Cardiac muscle cell (in vitro differentiated cells and primary cell): ENCODE measurements around the gene ARID3C. TPM values are rescaled to one million over a fixed set of nuclear protein-coding genes. Genes with fewer than 3 reads are reported as not detected.

Experiments
- DNase-seq, 2 donors: peaks; one replicate each; pipeline versions ENCODE4 v3.0.0 to v3.0.0-alpha.2; 2010 to 2017; ENCODE audit warnings: low read depth in 1 of 2, low spot score in 1 of 2
- H3K27ac ChIP-seq: fragments of 200-600 bp; sonication (generic); 2 replicates; pipeline ENCODE4 v1.5.1; 2016
- H3K27me3 ChIP-seq: fragments of 200-600 bp; sonication (generic); 2 replicates; pipeline ENCODE4 v1.6.0; 2016; ENCODE audit warnings: control low read depth
- H3K36me3 ChIP-seq: fragments of 200-600 bp; sonication (generic); 2 replicates; pipeline ENCODE4 v1.5.1; 2016; ENCODE audit warnings: control low read depth
- H3K4me1 ChIP-seq: fragments of 200-600 bp; sonication (generic); 2 replicates; pipeline ENCODE4 v1.8.1; 2017; ENCODE audit warnings: low read depth, mild to moderate bottlenecking, mixed run types
- H3K4me3 ChIP-seq: fragments of 200-600 bp; sonication (generic); 2 replicates; pipeline ENCODE4 v1.5.1; 2016; ENCODE audit warnings: mild to moderate bottlenecking
- H3K9me3 ChIP-seq: fragments of 200-600 bp; sonication (generic); 2 replicates; pipeline ENCODE4 v1.5.1; 2017; ENCODE audit warnings: low read depth, mild to moderate bottlenecking, control low read depth
- polyA plus RNA-seq: library from polyadenylated mRNA; unstranded; fragments of >200 nt; fragmentation: Nextera tagmentation; extraction: Ambion mirVana; gene quantifications from 2 replicates; pipeline ENCODE4 v1.2.1, GENCODE V29; 2016
- total RNA-seq: library from RNA; depleted of rRNA; stranded (reverse); fragments of >200 nt; gene quantifications from 2 replicates; pipeline ENCODE4 v1.2.3, GENCODE V29; 2016
- TF ChIP-seq, protein P1 (sequence below): IDR thresholded peaks from 2 replicates; pipeline ENCODE4 v1.5.1; 2012; ENCODE audit warnings: low read depth, mild to moderate bottlenecking, low read length

Gene ARID3C, protein sequence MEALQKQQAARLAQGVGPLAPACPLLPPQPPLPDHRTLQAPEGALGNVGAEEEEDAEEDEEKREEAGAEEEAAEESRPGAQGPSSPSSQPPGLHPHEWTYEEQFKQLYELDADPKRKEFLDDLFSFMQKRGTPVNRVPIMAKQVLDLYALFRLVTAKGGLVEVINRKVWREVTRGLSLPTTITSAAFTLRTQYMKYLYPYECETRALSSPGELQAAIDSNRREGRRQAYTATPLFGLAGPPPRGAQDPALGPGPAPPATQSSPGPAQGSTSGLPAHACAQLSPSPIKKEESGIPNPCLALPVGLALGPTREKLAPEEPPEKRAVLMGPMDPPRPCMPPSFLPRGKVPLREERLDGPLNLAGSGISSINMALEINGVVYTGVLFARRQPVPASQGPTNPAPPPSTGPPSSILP
- 0.27 and 1.7 TPM in 2 replicates for total RNA-seq
- 1.4 TPM in 1 of 2 replicates, not detected in the other for polyA plus RNA-seq

DNA sequence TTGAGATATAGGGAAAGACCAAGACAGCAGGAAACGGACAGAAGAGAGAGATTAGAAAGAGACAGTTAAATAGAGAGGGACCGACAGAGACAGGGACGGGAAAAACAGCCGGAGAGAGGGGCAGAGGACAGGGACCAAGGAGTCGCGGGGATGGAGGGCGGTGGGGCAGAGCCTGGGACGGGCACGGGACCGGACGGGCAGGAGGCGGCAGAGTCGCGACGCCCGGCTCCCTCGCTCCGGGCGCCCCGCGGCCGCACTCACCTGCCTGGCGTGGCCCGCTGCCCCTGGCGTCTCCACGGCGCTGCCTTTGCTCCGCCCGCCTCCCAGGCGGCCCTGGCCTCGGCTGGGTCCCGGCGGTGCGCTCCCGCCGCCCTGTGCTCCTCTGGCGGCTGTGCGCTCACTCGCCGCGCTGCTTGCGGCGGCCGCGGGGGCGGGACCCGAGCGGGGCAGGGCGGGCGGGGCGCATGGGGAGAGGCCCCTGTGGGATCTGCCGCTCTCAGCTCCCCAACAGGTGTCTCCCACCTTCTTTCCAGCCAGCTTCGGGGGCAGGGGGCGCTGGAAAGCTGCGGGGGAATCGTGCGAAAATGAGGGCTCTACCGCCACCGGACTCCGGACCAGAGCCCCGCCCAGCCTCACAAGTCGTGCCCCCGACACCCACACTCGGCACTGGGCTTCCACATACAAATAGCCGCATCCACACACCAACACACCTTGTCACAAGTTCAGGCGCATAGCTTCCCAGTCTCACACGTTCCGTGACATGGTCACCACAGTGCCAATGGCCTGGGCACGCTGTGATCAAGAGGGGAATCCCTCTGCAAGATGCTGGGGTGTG lies at the start of gene ARID3C:
ARID3C (minus strand) TSS at position 411 of the 835 bp plus-strand sequence. CDS start 1,052 bp downstream, outside the sequence.
- DNase-seq, result peak; percentile 15 to 72
- Histone ChIP-seq H3K4me1 (no peaks in the 10 kb centered on the region), H3K4me3 (peak within 1 kb of the TSS; percentile 37)

DNA sequence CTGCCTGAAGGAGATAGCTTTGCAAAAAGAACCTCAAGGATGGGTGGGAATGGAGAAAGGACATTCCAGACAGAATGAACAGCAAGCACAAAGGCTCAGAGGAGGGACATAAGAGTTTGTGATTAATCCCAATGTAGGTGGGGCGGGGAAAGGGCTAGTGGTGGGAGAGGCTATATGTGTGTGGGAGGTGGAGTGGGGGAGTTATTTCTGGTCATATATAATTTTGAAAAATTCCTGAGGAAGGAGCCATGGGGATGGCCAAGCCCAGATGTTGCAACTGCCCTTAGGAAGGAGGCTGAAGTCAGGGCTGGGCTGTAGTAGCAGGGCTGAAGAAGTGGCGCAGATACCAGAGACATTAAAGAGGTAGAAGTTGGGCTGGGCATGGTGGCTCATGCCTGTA lies 47.0 kb upstream of the ARID3C start:
- H3K27ac ChIP-seq, result no peak overlapping the region
- DNase-seq, result peak in 1 of 2 donors; percentile 81
- no peaks in the 10 kb centered on the region for H3K27me3 ChIP-seq
- H3K4me1 ChIP-seq, result no peaks in the 10 kb centered on the region
- H3K9me3 ChIP-seq, result no peaks in the 10 kb centered on the region
- H3K4me3 ChIP-seq, result no peak overlapping the region
- no peaks in the 10 kb centered on the region for H3K36me3 ChIP-seq
- TF ChIP-seq, protein P1, sequence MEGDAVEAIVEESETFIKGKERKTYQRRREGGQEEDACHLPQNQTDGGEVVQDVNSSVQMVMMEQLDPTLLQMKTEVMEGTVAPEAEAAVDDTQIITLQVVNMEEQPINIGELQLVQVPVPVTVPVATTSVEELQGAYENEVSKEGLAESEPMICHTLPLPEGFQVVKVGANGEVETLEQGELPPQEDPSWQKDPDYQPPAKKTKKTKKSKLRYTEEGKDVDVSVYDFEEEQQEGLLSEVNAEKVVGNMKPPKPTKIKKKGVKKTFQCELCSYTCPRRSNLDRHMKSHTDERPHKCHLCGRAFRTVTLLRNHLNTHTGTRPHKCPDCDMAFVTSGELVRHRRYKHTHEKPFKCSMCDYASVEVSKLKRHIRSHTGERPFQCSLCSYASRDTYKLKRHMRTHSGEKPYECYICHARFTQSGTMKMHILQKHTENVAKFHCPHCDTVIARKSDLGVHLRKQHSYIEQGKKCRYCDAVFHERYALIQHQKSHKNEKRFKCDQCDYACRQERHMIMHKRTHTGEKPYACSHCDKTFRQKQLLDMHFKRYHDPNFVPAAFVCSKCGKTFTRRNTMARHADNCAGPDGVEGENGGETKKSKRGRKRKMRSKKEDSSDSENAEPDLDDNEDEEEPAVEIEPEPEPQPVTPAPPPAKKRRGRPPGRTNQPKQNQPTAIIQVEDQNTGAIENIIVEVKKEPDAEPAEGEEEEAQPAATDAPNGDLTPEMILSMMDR, result no peak

More for the DNA sequence above, at the start of gene ARID3C:
- no peaks in the 10 kb centered on the region for H3K36me3 ChIP-seq
- TF ChIP-seq, protein P1, result no peak
- no peak within 1 kb of the TSS for H3K27ac ChIP-seq
- H3K27me3 ChIP-seq, result peaks cover 76% of the 10 kb centered on the region
- H3K9me3 ChIP-seq, result no peaks in the 10 kb centered on the region

DNA sequence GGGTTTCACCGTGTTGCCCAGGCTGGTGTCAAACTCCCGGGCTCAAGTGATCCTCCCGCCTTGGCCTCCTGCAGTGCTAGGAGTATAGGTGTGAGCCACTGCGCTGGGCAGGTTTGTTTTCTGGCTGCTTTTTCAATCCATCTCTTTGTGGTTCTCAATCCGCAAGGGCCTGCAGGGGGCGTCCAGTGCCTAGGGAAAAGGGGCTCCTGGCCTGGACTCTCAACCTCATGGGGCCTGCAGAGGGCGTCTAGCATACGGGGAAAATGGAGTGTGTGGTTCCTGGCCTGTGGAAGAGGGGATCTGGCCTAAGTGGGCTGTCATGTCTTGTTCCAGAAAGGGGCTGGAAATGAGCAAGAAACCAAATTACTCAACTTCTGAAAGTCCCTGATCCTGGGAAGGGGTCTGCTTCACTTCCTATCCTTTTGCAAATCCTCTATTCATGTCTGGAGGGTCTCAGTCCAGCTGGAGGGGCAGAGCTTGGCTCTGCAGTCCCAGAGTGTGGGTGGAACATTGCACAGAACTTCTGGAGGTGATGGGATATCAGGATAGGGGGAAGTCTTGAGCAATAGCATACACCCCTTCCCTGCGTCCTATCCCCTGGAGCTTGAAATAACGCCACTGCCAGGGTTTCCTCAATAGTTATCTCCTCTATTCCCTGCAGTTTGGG lies 46.3 kb upstream of the ARID3C start:
- peak; percentile 85 to 92 for DNase-seq
- TF ChIP-seq, protein P1, result peak; percentile 85
- H3K4me3 ChIP-seq, result no peak overlapping the region
- no peaks in the 10 kb centered on the region for H3K4me1 ChIP-seq
- no peaks in the 10 kb centered on the region for H3K36me3 ChIP-seq
- H3K9me3 ChIP-seq, result no peaks in the 10 kb centered on the region
- H3K27me3 ChIP-seq, result no peaks in the 10 kb centered on the region
- H3K27ac ChIP-seq, result no peak overlapping the region

DNA sequence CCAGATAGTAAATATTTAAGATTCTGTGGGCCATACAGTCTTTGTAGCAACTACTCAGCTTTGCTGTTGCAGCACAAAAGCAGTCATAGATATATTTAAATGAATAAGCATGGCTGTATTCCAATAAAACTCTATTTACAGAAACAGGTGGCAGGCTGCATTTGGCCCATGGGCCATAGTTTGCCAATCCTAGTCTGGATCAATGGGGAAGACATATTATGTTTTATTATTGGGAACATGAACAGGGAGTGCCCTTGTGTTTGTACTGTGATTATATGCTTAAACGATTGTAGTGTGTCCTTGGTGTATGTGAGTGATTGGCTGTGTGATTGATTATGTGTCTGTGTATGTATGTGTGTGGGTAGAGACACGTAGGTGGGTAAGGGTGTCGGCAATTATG lies 45.6 kb upstream of the ARID3C start:
- TF ChIP-seq, protein P1, result no peak

DNA sequence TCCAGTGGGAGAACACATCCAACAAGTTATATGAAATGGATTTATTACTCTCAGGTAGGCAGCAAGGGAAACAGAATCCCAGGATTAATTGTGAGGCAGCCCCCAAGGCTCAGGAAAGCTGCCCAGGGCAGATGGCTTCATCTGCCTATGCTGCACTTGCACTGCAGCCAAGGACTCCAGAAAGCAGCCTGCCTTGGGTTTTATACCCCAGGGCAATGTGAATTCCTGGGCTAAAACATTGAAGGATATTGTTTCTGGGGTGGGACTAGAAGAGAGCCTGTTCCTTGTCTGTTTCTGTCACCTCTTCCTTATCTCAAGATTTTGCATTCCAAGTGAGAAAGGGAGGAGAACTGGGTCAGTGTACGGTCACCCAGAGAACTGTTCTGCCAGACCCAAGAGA lies 42.4 kb upstream of the ARID3C start:
- Histone ChIP-seq H3K36me3 (no peaks in the 10 kb centered on the region), H3K9me3 (no peaks in the 10 kb centered on the region), H3K27me3 (no peaks in the 10 kb centered on the region), H3K4me3 (no peak overlapping the region), H3K27ac (no peak overlapping the region), H3K4me1 (no peaks in the 10 kb centered on the region)
- DNase-seq, result no peak
- TF ChIP-seq, protein P1, result no peak

More for the DNA sequence above, 45.6 kb upstream of the ARID3C start:
- H3K36me3 ChIP-seq, result no peaks in the 10 kb centered on the region
- no peaks in the 10 kb centered on the region for H3K27me3 ChIP-seq
- DNase-seq, result no peak
- H3K4me3 ChIP-seq, result no peak overlapping the region
- H3K9me3 ChIP-seq, result no peaks in the 10 kb centered on the region
- no peaks in the 10 kb centered on the region for H3K4me1 ChIP-seq
- no peak overlapping the region for H3K27ac ChIP-seq
